ENCODE measurements around the gene CCDC8.
"Not testable (repeated sequence)": the region's sequence is repeated elsewhere in the genome, so short reads cannot be mapped to it uniquely, and the experiment has no call there.

Gene CCDC8, protein sequence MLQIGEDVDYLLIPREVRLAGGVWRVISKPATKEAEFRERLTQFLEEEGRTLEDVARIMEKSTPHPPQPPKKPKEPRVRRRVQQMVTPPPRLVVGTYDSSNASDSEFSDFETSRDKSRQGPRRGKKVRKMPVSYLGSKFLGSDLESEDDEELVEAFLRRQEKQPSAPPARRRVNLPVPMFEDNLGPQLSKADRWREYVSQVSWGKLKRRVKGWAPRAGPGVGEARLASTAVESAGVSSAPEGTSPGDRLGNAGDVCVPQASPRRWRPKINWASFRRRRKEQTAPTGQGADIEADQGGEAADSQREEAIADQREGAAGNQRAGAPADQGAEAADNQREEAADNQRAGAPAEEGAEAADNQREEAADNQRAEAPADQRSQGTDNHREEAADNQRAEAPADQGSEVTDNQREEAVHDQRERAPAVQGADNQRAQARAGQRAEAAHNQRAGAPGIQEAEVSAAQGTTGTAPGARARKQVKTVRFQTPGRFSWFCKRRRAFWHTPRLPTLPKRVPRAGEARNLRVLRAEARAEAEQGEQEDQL

DNA sequence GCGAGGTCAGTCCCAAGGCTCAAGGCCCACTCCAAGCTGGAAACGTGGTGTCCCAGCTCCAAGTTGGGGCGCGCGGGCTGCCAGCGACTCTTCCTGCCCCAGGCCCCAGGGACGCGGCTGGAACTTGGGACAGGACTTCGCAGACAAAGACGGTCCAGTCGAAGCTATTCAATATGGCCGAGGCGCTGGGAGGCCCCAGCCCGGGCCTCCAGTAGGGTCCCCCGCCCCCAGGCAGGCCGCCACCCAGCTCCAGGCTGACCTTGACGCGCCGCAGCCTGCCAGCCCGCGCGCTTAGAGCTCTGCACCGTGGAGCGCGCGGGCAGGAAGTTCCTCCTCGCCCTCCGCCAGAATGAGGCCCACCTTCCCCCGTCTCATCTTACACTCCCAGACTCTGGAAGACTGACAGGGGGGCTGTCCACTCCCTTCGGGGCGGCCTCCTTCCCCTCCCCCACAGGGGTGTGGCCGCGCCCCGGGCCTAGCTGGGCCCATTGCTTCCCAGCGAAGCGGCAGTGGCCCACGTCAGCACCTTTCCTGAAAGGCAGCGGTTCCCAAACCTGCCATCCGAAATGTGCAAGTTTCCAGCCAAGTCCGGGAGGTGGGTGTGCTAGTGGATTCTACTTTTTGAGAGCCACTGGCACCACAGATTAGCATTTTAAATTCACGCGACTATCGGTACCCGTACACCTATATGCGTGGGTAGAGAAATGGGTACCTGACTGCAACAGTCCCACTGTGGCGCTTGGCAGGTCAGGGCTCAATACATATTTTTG is at the start of gene CCDC8:
Gene CCDC8 (minus strand): TSS at position 303 of the 770 bp plus-strand sequence. CDS start 754 bp downstream, outside the sequence.
- DNase-seq (ENCODE audit: low read depth, low spot score), result peak; percentile 90

DNA sequence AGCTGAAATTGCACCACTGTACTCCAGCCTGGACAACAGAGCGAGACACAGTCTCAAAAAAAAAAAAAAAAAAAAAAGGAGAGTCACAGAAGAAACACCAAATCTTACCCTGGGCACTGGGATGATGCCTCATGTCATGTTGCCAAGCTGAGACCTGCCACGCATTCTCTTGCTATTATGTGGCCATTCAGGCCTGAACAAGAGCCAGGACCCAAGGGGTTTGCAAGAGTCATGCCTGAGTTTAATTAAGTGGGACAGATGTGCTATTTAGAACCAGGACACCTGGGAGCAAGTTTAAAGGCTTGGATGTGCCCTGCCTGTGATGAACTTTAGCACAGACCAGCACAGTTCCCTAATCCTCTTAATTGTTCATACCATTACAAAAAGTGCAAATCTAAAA is 48.2 kb upstream of the CCDC8 start:
- no peak for DNase-seq (ENCODE audit: low read depth, low spot score)

DNA sequence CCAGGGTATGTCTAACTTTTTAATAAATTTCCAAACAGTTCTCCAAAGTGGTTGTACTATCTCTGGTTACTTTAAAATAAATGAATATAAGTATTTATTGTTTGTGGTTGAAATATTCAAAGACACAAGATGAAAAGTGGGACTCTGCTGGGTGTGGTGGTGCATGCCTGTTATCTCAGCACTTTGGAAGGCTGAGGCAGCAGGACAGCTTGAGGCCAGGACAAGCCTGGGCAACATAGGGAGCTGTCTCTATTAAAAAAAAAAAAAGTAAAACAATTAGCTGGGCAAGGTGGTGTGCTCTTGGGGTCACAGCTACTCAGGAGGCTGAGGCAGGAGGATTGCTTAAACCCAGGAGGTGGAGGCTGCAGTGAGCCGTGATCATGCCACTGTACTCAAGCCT is 47.6 kb upstream of the CCDC8 start:
- no peak for DNase-seq (ENCODE audit: low read depth, low spot score)

DNA sequence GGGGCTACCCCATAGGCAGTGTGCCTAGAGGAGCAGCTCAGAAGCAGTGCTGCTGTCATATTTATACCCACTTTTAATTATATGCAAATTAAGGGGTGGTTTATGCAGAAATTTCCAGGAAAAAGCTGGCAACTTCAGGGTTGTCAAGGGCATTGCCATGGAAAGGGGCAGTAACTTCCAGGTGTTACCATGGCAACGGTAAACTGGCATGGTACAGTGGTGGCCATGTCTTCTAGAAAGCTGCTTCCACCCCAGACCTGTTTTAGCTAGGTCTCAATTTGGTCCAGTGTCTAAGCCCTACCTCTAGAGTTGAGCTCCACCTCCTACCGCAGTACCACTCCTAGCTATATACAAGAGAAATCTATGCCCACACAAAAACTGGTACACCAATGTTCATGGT is 46.7 kb upstream of the CCDC8 start:
- no peak for DNase-seq (ENCODE audit: low read depth, low spot score)

DNA sequence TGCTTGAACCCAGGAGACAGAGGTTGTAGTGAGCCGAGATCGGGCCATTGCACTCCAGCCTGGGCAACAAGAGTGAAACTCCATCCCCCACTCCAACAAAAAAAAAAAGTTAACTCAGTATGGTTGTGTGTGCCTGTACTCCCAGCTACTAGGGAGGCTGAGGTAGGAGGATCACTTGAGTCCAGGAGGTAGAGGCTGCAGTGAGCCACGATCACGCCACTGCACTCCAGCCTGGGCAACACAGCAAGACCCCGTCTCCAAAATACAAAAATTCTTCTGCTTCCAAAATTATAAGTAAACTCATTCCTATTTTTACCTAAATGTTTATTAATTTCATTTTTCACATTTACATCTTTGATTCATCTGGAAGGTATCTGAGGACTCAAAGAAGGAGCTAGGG is 43.6 kb upstream of the CCDC8 start:
- DNase-seq (ENCODE audit: low read depth, low spot score), result no peak

DNA sequence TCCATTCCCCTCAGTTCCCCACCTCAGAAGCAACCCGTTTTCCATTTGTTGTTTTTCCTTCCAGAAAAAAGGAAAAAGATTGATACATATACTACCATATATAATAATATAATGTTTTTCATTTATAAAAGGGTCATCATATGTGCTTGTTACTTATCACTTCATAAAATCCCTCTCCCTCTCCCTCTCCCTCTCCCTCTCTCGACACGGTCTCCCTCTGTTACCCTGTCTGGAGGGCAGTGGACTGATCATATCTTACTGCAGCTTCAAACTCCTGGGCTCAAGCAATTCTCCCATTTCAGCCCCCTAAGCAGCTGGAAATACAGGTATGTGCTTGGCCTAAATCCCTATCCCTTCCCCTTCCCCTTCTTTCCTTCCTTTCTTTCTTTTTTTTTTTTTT is 40.9 kb upstream of the CCDC8 start:
- no peak for DNase-seq (ENCODE audit: low read depth, low spot score)

DNA sequence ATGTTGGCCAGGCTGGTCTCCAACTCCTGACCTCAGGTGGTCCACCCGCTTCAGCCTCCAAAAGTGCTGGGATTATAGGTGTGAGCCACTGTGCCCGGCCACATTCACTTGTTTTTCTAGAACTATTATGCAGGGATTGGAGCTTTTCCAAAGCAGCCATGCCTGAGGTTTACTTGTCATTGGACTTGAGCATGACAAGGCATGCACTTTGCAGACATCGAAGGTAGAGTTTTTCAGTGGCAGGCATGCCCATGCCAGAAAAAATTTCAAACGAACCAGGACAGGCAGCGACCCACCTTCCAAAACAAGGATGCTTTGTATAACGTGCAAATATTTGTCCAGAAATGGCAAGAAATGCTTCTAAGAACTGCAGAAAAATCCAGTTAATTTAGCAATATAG is 40.3 kb upstream of the CCDC8 start:
- DNase-seq (ENCODE audit: low read depth, low spot score), result no peak

DNA sequence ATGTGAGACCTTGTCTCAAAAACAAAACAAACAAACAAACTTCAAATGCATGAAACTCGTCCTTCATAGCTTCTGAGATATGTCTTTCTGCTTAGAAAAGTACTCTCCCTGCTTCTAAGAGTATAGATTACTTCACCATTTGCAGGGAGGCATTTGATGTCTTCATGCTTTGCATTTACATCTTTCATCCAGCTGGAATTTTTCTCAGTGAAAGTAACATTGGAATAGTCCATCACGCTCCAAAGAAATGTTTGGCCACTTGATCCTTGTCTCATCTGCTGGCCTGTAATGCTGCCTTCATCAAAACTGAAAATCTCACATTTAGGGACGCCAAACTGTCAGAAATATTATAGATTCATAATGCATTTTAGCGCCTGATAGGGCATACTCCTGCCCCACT is 38.8 kb upstream of the CCDC8 start:
- DNase-seq (ENCODE audit: low read depth, low spot score), result no peak

DNA sequence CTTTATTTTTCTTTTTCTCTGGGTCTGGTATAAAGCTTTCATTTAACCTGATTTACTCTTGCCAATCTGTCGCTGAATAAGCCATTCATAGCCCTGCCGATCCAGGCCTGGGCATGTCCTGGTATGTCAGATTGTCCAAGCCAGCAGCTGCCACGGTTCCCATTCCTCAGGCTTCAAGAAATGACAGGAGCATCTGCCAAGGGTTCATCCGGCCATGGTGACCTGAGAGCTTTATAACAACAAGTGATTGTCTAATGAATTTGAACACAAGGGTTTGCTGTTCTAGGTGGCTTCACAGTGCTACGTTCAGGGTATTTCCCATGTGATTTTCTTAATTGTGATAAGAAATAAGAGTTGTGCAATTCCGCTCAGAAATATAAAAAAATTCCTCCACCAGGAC is 38.0 kb upstream of the CCDC8 start:
- no peak for DNase-seq (ENCODE audit: low read depth, low spot score)

DNA sequence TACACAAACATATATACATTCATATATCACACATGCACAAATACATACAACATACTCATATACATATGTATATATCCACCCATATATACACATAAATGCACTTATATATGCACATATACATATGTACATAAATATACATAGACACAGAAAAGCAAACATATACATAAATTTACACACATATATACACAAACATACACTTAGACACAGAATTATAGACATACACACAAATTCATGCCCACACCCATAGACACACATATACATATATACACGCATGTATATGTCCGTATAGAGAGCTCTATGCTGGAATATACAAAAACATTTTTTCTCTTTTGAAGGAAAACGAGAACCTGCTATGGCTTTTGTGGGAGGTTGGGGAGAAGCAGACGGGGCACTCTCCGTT is 37.4 kb upstream of the CCDC8 start:
- DNase-seq (ENCODE audit: low read depth, low spot score), result no peak

DNA sequence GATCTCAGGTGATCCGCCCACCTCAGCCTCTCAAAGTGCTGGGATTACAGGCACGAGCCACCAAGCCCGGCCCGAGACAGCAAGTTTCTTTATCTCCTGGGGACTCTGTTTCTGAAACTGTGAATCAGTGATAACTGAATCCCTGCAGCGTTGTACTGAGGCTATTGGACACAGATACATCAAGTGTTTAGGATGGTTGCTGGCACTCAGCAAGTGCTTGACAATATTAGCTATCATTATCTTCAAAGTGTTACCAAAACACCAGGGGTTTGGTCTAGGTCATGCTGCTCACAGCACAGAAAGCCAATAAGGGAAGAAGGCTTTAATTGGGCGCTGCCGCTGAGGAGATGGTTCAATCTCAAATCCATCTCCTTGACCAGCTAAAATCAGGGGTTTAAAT is 35.9 kb upstream of the CCDC8 start:
- DNase-seq (ENCODE audit: low read depth, low spot score), result no peak

DNA sequence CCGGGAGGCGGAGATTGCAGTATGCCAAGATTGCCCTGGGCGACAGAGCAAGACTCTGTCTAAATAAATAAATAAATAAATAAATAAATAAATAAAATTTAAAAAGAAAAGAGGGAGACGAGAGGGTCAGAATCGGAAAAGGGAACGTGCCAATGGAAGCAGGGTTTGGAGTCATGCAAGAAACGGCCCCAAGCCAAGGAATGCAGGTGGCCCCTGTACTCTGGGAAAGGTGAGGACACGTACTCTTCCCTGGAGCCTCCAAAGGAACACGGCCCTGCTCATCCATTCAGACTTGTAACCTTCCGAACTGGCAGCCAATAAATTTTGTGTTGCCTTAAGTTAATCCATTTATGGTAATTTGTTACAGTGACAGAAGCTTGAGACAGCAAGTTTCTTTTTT is 35.2 kb upstream of the CCDC8 start:
- no peak for DNase-seq (ENCODE audit: low read depth, low spot score)

DNA sequence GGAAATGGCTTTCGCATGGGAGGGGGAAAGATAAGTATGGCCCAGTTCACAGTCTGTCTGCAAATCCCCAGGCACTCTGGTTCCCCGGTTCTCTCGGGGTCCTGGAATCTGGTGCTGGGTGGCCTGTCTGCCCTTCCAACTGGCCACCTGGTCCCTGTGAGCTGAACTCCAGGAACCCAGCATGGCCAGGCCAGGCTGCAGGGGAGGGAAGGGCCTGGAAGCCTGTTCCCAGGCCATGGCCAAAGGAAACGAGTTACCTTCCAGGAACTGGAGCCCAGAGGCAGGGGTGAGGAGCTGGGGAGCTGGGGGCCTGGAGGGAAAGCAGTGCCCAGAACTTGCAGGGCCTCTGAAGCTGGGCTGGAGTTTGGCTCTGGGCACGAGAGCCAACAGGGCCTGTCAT is 34.5 kb upstream of the CCDC8 start:
- DNase-seq (ENCODE audit: low read depth, low spot score), result no peak

DNA sequence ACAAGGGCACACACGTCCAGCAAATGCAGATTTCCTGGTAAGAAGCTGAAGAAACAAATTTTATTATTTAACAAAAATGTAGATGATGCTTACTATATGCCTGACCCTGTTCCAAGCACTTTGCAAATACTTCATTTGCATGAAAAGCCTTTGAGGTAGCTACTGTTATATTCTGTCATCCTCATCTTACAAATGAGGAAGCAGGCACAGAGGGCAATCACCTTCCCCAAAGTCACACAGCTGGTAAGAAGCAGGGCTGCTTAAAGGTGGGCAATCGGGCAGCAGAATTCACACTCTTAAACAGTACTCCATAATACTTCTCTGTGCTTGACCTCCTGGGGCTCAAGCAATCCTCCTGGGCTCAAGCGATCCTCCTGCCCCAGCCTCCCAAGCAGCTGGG is 33.6 kb upstream of the CCDC8 start:
- DNase-seq (ENCODE audit: low read depth, low spot score), result no peak

DNA sequence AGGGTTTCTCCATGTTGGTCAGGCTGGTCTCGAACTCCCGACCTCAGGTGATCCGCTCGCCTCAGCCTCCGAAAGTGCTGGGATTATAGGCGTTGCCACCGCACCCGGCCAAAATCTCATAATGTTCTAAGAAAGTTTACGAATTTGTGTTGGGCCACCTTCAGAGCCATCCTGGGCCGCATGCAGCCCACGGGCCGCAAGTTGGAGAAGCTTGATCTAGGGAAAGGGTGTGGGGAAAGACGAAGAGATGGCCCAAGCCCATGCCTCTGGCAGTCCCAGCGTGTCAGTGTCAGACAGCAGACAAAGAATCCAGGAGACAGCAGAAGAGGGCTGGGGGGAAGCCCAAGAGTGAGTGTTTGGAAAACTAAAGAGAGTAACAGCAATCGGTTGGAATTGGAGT is 32.7 kb upstream of the CCDC8 start:
- no peak for DNase-seq (ENCODE audit: low read depth, low spot score)

DNA sequence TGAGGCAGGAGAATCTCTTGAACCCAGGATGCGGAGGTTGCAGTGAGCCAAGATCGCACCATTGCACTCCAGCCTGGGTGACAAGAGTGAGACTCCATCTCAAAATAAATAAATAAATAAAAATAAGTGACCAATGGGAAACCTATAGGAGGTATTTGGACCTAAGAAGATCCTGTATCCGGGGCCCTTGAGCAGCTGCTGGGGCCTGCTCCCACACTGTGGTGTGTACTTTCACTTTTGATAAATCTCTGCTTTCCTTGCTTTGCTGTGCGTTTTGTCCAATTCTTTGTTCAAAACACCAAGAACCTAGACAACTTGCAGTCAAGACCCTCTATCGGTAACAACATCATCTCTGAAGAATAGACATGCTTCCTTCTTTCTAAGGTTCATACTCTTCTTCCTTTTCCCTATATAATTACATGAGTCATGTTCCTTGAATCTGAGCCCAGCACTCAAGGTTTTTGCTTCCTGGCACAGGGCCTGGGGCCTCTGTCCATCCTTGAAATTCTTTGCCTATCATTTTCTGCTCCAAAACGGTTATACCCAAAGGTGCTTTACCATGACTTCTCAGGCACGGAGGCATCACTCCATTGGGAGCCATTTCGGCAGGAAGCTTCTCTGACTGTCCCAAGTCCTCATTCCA is 29.6 kb upstream of the CCDC8 start:
- DNase-seq (ENCODE audit: low read depth, low spot score), result no peak

DNA sequence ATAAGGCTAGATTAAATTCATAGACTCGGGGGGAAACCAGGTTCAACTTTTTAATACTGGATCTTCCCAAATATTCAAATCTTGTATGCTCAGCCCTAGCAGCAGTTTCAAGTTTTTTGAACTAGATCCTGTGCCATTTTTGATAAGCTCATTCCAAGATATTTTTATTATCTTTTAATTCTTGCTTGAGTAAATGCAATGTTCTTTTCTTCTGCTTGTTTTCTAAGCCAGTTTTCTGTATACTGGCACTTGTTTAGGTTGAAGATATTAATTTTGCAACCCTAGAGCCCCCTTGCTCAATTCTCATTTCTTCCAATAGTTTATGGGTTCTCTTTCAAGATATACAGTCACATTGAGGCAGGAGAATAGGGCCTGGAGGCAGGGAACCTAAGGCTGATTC is 28.5 kb upstream of the CCDC8 start:
- DNase-seq (ENCODE audit: low read depth, low spot score), result no peak

DNA sequence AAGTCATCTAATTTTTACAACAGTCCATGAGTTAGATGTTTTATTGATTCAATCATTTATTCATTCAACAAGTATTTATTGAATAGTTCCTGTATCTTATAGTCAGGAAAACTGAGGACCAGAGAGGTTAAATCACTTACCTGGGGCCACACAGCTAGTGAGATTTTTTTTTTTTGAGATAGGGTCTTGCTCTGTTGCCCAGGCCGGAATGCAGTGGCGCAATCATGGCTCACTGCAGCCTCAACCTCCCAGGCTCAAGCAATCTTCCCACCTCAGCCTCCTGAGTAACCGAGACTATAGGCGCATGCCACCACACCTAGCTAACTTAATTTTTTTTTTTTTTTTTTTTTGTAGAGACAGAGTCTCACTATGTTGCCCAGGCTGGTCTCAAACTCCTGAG is 22.3 kb upstream of the CCDC8 start:
- not testable (repeated sequence) for DNase-seq (ENCODE audit: low read depth, low spot score)

DNA sequence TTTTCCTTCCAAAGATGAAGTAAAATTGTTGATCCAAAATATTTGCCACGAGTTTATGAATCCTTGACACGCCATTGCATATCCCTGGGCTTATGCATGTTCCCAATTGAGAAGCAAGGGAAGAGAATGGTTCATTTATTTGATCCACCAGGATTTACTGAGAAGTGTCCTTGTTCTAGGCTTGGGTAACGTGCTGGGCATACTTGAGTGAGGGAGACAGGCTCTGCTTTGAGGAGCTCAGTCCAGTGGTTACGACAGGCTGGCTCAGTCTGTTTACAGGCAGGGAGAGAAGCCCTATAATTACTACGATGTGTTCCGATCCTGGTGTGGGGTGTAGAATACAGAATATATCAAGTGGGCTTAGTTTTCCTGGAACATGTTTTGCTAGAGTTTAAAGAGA is 21.6 kb upstream of the CCDC8 start:
- DNase-seq (ENCODE audit: low read depth, low spot score), result no peak

DNA sequence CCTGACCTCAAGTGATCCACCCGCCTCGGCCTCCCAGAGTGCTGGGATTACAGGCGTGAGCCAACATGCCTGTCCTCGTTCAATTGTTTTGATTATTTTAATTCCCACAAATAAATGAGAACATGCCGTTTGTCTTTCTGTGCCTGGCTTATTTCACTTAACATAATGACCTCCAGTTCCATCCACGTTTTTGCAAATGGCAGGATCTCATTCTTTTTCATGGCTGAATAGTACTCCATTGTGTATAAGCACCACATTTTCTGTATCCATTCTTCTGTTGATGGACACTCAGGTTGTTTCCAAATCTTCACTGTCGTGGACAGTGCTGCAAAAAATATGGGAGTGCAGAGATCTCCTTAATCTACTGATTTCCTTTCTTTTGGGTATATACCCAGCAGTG is 20.1 kb upstream of the CCDC8 start:
- not testable (repeated sequence) for DNase-seq (ENCODE audit: low read depth, low spot score)

DNA sequence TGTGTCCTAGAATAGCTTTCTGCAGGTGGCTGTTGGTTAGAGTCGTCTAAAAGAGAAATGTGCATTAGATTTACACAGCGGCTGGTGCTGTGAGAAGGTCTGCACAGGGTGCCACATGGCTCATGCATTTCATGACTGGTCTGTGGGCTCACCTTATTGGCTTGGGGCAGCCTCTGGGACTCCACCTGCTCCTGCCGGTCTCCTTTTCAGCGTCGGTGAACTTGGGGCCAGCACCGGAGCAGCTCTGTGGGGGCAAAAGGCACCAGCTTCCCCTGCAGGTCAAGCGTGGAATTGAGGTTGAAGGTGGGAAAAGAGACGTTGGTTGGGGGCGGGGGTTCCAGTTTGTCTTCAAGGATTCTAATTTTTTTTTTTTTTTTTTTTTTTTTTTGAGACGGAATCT is 18.5 kb upstream of the CCDC8 start:
- DNase-seq (ENCODE audit: low read depth, low spot score), result no peak

DNA sequence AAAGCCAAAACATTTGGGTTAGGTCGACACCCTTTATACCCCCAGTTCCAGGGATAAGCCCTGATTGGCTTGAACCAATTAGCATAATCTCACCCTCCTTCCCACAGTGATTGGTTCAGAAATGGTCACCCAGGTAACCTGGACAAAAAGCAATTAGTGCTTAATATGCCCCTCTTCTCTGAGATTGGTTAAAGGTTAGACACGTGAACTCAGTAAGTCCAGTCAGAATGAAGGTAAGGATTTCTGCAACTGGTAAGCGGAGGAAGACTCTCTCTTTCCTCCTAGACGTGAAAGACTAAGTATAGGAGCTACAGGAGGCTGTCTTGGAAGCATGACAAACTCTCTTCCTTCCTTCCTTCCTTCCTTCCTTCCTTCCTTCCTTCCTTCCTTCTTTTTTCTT is 16.6 kb upstream of the CCDC8 start:
- DNase-seq (ENCODE audit: low read depth, low spot score), result no peak

All from smooth muscle cell of the brain vasculature (primary cell).